DMS153 (cell line): ENCODE data around the gene VSX1.

Experiments
- DNase-seq: peaks from one replicate; lab custom pipeline; 2025; lab: John Stamatoyannopoulos, UW

The VSX1 gene

GRCh38 chr20:25053255-25054031, 28.5 kb downstream of the VSX1 start:
- DNase-seq, result no peak

- DNase-seq, result no peak
Measured at GRCh38 chr20:25052255-25053194, 29.4 kb downstream of the VSX1 start.

- DNase-seq, result no peak
Measured at GRCh38 chr20:25051386-25052155, 30.4 kb downstream of the VSX1 start.

GRCh38 chr20:25050501-25051350, 31.2 kb downstream of the VSX1 start:
- DNase-seq, result no peak

GRCh38 chr20:25050082-25050481, 31.9 kb downstream of the VSX1 start:
- DNase-seq, result no peak

- DNase-seq, result no peak
Measured at GRCh38 chr20:25049261-25050060, 32.5 kb downstream of the VSX1 start.

- DNase-seq, result no peak
Measured at GRCh38 chr20:25048519-25048952, 33.4 kb downstream of the VSX1 start.

- no peak for DNase-seq
Measured at GRCh38 chr20:25047766-25048165, 34.2 kb downstream of the VSX1 start.

- no peak for DNase-seq
Measured at GRCh38 chr20:25046736-25047666, 34.9 kb downstream of the VSX1 start.

- no peak for DNase-seq
Measured at GRCh38 chr20:25046181-25046641, 35.7 kb downstream of the VSX1 start.

- DNase-seq, result no peak
Measured at GRCh38 chr20:25045343-25045712, 36.6 kb downstream of the VSX1 start.

GRCh38 chr20:25044660-25045342, 37.1 kb downstream of the VSX1 start:
- DNase-seq, result no peak

- no peak for DNase-seq
Measured at GRCh38 chr20:25044261-25044560, 37.7 kb downstream of the VSX1 start.

- DNase-seq, result no peak
Measured at GRCh38 chr20:25043499-25044260, 38.3 kb downstream of the VSX1 start.

- peak; percentile 13 for DNase-seq
Measured at GRCh38 chr20:25042531-25043498, 39.1 kb downstream of the VSX1 start.

- DNase-seq, result no peak
Measured at GRCh38 chr20:25041813-25042530, 40.0 kb downstream of the VSX1 start.
